Brain pericyte (primary cell): Measurements from ENCODE around the gene CECR2.
"Not testable (repeated sequence)": the region's sequence is repeated elsewhere in the genome, so short reads cannot be mapped to it uniquely, and the experiment has no call there.

Source experiments
- DNase-seq: peaks from one replicate; pipeline ENCODE4 v3.0.0-alpha.2; 2012; ENCODE audit warnings: low read depth, low spot score

CECR2 gene

DNA sequence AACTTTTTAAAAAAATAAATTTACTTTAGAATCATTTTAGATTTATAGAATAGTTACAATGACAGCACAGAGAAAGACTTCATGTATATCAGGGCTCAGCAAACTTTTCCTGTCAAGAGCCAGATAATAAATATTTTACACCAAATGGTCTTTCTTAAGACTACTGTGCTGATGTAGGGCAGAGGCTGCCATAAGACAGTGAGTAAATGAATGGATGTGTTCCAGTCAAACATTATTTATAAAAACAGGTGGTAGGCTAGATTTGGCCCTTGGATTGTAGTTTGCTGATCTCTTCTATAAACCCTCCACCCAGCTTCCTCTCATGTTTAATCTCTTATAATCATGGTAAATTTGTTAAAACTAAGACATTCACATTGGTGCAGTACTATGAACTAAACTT is 33.0 kb downstream of the CECR2 start:
- no peak for DNase-seq

- no peak for DNase-seq
These were observed 34.6 kb downstream of the CECR2 start for GRCh38 chr22:17403906-17404305.

DNA sequence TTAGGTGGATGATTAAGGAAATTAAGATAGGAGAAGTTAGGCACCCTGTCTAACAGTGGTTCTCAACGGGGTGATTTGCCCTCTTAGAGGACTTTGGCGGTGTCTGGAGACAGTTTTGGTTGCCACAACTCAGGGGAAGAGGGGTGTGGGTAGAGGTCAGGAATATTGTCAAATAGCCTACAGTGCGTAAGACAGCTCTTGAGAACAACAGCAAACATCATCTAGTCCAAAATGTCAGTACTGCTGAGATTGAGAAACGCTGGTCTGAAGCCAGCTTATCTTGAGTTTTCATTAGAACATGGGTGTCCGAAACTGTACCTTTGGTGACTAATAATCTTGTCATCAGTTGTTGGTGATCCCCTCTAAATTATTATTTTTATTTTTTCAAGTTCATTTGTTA is 38.4 kb downstream of the CECR2 start:
- DNase-seq: no peak

DNA sequence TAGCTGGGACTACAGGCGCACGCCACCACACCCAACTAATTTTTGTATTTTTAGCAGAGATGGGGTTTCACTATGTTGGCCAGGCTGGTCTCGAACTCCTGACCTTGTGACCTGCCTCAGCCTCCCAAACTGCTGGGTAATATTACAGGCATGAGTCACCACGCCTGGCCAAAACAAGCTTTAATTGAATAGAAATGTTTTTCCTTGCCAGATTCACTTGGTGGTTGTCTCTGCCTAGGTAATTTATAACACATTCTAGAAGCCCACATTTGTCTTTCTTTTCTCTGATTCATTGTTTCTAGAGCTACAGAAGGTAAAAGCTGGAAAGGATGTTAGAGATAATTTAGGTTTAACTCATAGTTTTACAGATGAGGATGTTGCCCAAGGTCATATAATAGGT is 41.3 kb downstream of the CECR2 start:
- DNase-seq: no peak

- DNase-seq: no peak
These were observed 42.0 kb downstream of the CECR2 start for GRCh38 chr22:17411213-17411612.

DNA sequence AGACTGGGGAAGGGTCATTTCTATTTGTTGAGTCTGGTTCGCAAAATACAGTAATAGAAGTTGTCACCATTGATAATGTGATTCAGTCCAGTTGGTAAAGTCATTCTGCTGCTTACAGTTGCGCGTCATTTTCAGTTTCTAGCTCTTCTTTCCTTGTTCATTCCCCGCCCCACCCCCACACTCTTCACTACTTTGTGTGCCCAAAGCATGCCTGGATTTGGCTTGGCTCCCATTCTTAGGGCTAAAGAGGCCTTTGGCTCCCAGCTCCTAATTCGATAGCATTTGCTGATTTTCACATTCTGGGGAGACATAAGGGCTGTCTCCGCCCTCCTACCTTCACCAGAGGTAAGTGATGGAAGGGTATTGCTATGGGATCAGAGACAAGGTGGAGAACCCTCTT is 43.0 kb downstream of the CECR2 start:
- DNase-seq: no peak

- no peak for DNase-seq
These were observed 49.6 kb downstream of the CECR2 start for GRCh38 chr22:17418890-17419324.

GRCh38 chr22:17419348-17419747 is 50.1 kb downstream of the CECR2 start:
- no peak for DNase-seq

- no peak for DNase-seq
These were observed 53.6 kb downstream of the CECR2 start for GRCh38 chr22:17422736-17423343.

DNA sequence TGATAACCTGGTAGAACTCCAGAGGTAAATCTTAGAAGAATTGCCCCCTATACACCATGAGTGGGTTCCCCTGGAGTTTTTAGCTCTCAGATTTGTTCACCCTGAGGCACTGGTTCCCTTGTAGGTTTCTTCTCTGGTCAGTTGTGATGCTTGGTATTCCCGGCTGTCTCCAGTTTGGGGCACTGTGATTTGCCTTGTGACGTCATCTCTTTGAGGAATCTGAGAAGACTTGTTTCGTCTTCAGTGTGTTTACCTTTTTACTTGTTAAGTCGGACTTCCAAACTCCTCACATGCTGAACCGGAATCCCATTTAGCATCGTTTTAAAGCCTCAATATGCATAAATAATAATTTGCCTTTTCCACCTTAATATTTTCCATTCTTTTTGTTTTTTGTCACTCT is 54.4 kb downstream of the CECR2 start:
- no peak for DNase-seq

DNA sequence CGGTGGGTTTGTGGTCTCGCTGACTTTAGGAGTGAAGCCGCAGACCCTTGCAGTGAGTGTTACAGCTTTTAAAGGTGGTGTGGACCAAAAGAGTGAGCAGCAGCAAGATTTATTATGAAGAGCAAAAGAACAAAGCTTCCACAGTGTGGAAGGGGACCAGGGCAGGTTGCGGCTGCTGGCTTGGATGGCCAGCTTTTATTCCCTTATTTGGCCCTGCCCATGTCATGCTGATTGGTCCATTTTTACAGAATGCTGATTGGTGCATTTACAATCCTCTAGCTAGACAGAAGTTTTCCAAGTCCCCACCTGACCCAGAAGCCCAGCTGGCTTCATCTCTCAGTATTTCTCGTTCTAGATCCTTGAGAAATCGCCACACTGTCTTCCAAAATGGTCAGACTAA is 58.3 kb downstream of the CECR2 start:
- DNase-seq: not testable (repeated sequence)

DNA sequence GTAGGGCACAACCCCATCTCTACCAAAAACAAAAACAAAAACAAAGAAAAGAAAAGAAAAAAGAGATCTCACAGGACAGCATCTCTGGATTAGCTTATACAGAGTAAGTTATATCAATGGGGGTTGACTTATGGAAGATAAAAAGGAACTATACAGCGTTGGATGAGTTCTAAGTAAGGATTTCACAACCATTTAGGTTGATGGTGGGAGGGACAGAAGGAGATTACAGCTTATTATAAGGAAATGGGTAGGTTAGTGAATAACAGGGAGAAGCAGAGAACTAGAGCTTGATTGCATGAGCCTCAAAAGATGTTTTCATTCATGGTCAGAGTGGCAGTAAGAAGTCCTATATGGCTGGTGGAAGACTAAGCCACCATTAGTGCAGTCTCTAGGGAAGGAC is 60.3 kb downstream of the CECR2 start:
- DNase-seq: no peak

- no peak for DNase-seq
These were observed 61.2 kb downstream of the CECR2 start for GRCh38 chr22:17430412-17430811.

GRCh38 chr22:17431179-17431578 is 61.9 kb downstream of the CECR2 start:
- DNase-seq: no peak

DNA sequence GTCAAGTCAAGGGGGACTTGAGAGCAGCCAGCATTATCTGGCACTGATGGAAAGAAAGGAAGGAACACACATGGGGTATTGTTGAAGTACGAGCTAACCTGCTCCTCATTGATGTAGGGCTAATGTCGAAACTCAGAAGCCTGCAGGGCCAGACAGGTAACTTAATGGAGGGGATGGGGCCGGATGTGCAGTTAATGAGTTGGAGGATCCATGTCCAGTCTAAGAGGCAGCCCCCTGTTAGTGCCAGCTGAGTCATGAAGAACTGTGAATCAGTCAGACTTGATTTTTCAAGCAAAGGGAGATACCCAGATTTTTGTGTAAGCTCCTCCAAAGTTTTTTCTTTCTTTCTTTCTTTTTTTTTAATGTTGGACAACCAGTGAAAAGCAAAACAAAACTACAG is 65.6 kb downstream of the CECR2 start:
- DNase-seq: no peak

- no peak for DNase-seq
These were observed 66.1 kb downstream of the CECR2 start for GRCh38 chr22:17435375-17435774.

GRCh38 chr22:17436382-17436980 is 67.2 kb downstream of the CECR2 start:
- no peak for DNase-seq

GRCh38 chr22:17436981-17437412 is 67.7 kb downstream of the CECR2 start:
- no peak for DNase-seq

DNA sequence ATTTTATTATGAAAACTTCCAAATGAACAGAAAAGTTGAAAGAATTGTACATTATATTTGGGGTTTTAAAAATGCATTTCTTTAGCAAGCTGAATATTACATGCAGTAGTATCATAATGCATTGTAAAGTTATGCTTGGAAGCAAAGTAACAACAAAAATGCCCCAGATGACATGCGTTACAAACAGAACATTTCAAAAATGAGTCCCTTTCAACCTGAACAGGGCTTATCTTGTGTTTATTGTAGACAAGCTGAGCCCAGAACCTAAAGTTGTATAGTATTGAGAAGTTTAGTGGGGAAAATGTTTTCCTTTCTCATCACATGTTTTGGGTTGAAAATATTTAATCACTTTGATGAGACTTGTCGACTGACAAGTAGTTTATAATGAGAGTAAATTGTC is 68.8 kb downstream of the CECR2 start:
- DNase-seq: no peak

GRCh38 chr22:17441326-17441725 is 72.1 kb downstream of the CECR2 start:
- no peak for DNase-seq

DNA sequence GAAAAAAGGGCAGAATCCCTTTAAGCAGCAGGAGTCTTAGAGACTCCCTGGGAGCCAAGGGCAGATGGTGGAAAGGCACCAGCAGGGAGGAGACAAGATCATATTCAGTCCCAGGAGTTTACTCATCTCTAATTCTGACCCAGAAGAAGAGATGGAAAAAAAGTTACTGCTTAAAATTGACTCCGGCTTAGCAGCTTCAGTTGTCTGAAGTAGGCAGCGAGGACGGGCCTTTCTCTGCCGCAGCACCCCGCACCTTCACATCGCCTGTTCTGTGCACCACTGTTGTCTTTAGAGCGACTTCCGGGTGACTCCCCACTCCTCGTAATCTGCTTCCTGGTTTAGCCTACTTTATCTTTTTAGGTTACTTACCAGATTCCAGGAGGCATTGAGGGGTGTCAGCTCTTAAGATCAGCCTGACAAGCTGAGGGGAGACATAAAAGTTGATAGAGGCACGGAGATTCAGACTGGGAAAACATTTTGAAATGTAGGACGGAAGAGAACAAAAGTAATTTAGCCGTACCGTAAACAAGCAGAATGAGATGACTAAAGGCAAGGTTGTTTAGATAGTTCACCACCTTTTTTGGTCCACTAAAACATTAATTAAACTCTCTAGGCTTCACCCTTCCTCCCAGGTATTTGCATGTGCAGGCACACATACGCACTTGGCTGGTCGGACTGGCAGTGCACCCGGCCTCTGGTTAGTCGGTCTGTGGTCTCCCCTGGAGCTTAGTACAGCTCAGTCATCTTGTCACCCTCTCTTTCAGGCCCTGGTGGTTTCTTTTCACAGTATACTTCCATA is 74.3 kb downstream of the CECR2 start:
- DNase-seq: no peak

DNA sequence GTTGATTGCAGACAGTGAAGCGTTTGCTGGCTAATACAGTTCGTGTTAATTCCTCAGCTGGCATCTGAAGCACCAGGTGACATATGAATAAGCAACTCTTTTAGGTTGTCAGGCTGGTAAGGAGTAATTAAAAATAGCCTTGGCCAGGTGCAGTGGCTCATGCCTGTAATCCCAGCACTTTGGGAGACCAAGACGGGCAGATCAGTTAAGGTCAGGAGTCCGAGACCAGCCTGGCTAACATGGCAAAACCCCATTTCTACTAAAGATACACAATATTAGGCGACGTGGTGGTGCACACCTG is 74.9 kb downstream of the CECR2 start:
- no peak for DNase-seq

DNA sequence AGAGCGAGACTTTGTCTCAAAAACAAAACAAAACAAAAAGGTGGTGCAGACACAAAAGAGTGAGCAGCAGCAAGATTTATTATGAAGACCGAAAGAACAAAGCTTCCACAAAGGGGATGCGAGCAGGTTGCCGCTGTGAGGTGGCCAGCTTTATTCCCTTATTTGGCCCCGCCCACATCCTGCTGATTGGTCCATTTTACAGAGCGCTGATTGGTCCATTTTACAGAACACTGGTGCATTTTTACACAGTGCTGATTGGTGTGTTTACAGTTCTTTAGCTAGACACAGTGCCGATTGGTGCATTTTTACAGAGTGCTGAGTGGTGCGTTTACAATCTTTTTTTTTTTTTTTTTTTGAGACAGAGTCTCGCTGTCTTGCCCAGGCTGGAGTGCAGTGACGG is 77.4 kb downstream of the CECR2 start:
- no peak for DNase-seq
